Smooth muscle cell (in vitro differentiated cells): Measurements from ENCODE around the gene CFD. TPM values are rescaled to one million over a fixed set of nuclear protein-coding genes. Genes with fewer than 3 reads are reported as not detected.

Source experiments
- DNase-seq: peaks from one replicate; lab custom pipeline; 2025; ENCODE audit not compliant: unreplicated experiment; lab: John Stamatoyannopoulos, UW
- H2AFZ ChIP-seq: fragments of 200-600 bp; sonication (generic); 2 replicates; pipeline ENCODE4 v1.6.0; 2016; ENCODE audit warnings: antibody characterized with exemption, low read depth, mild to moderate bottlenecking
- H3F3A ChIP-seq: fragments of 200-600 bp; sonication (generic); 2 replicates; pipeline ENCODE4 v1.6.0; 2017; ENCODE audit warnings: antibody characterized with exemption, low read depth
- H3K27ac ChIP-seq: fragments of 200-600 bp; sonication (generic); 2 replicates; pipeline ENCODE4 v1.5.1; 2016; ENCODE audit warnings: low read depth, mild to moderate bottlenecking
- H3K27me3 ChIP-seq: fragments of 200-600 bp; sonication (generic); 2 replicates; pipeline ENCODE4 v1.6.1; 2016; ENCODE audit warnings: low read depth, mild to moderate bottlenecking
- H3K36me3 ChIP-seq: fragments of 200-600 bp; sonication (generic); 2 replicates; pipeline ENCODE4 v1.5.1; 2016; ENCODE audit warnings: low read depth
- H3K4me1 ChIP-seq: fragments of 200-600 bp; sonication (generic); 2 replicates; pipeline ENCODE4 v1.5.1; 2016; ENCODE audit warnings: low read depth
- H3K4me2 ChIP-seq: fragments of 200-600 bp; sonication (generic); 2 replicates; pipeline ENCODE4 v1.6.0; 2016; ENCODE audit warnings: mild to moderate bottlenecking
- H3K4me3 ChIP-seq: fragments of 200-600 bp; sonication (generic); 2 replicates; pipeline ENCODE4 v1.5.1; 2016; ENCODE audit warnings: mild to moderate bottlenecking
- H3K79me2 ChIP-seq: fragments of 200-600 bp; sonication (generic); 2 replicates; pipeline ENCODE4 v1.6.0; 2016; ENCODE audit warnings: low read depth, mild to moderate bottlenecking
- H3K9ac ChIP-seq: fragments of 200-600 bp; sonication (generic); 2 replicates; pipeline ENCODE4 v1.6.0; 2016; ENCODE audit warnings: low read depth
- H3K9me3 ChIP-seq: fragments of 200-600 bp; sonication (generic); replicated peaks from 2 replicates; pipeline ENCODE4 v1.5.1; 2016; ENCODE audit warnings: low read depth
- H4K20me1 ChIP-seq: fragments of 200-600 bp; sonication (generic); 2 replicates; pipeline ENCODE4 v1.6.0; 2016; ENCODE audit warnings: low read depth
- CTCF ChIP-seq: fragments of 200-600 bp; sonication (generic); IDR thresholded peaks from 2 replicates; pipeline ENCODE4 v1.5.1; 2017; ENCODE audit warnings: borderline replicate concordance, mild to moderate bottlenecking, antibody characterized with exemption; ENCODE audit not compliant: insufficient read depth, poor library complexity, severe bottlenecking
- WGBS: methylation state at CpG from one replicate; pipeline ENCODE4 v1.1.7; 2016; ENCODE audit warnings: low lambda C conversion rate; 5-methylcytosine and 5-hydroxymethylcytosine counted together
- polyA plus RNA-seq: library from polyadenylated mRNA; unstranded; fragments of >200 nt; fragmentation: Nextera tagmentation; extraction: Ambion mirVana; gene quantifications from 2 replicates; pipeline ENCODE4 v1.2.1, GENCODE V29; 2016
- total RNA-seq: library from RNA; depleted of rRNA; stranded (reverse); fragments of >200 nt; gene quantifications from 2 replicates; pipeline ENCODE4 v1.2.3, GENCODE V29; 2014

CFD gene
- total and polyA plus RNA-seq, 2 experiments from 2014 or later = 0.34 TPM; not detected in 1

- Histone ChIP-seq H3K9ac (peak within 1 kb of the TSS; percentile 34), H3K4me1 (peaks cover 5% of the 10 kb centered on the region), H2AFZ (no peak within 1 kb of the TSS), H3K79me2 (no peaks in the 10 kb centered on the region), H3K4me3 (peak within 1 kb of the TSS; percentile 77), H3K4me2 (peak within 1 kb of the TSS; percentile 100), H3K9me3 (no peaks in the 10 kb centered on the region), H3K27ac (no peak within 1 kb of the TSS), H4K20me1 (no peaks in the 10 kb centered on the region), H3K36me3 (no peaks in the 10 kb centered on the region), H3K27me3 (no peaks in the 10 kb centered on the region), H3F3A (no peaks in the 10 kb centered on the region)
- no peak for TF ChIP-seq CTCF
- no peak for DNase-seq
- WGBS = 0% methylated on average over 7 of the region's 86 CpGs
Observed at GRCh38 chr19:821825-822503, 37.5 kb upstream of the CFD start, which contains the start of gene PLPPR3. TSS of gene PLPPR3 (minus strand) at chr19:821955. CDS start at chr19:821559, 396 bp downstream.

GRCh38 chr19:823565-824121, 35.8 kb upstream of the CFD start:
- TF ChIP-seq CTCF = no peak
- Histone ChIP-seq H3K4me1 (peaks cover 5% of the 10 kb centered on the region), H3F3A (no peaks in the 10 kb centered on the region), H3K27me3 (no peaks in the 10 kb centered on the region), H3K9ac (no peak overlapping the region), H4K20me1 (no peaks in the 10 kb centered on the region), H3K79me2 (no peaks in the 10 kb centered on the region), H3K4me3 (no peak overlapping the region), H3K9me3 (no peaks in the 10 kb centered on the region), H3K27ac (no peak overlapping the region), H3K36me3 (no peaks in the 10 kb centered on the region), H2AFZ (no peak overlapping the region), H3K4me2 (no peak overlapping the region)
- 69% methylated on average over 12 of the region's 12 CpGs for WGBS
- DNase-seq = no peak

GRCh38 chr19:824885-825284, 34.6 kb upstream of the CFD start:
- WGBS = 88% methylated on average over 15 of the region's 15 CpGs
- Histone ChIP-seq H3K4me1 (peaks cover 5% of the 10 kb centered on the region), H3K79me2 (no peaks in the 10 kb centered on the region), H3K9ac (no peak overlapping the region), H3K27ac (no peak overlapping the region), H3K9me3 (no peaks in the 10 kb centered on the region), H3K4me3 (no peak overlapping the region), H3K4me2 (no peak overlapping the region), H2AFZ (no peak overlapping the region), H3K27me3 (no peaks in the 10 kb centered on the region), H3K36me3 (no peaks in the 10 kb centered on the region), H3F3A (no peaks in the 10 kb centered on the region), H4K20me1 (no peaks in the 10 kb centered on the region)
- no peak for TF ChIP-seq CTCF
- no peak for DNase-seq
